Activated CD8-positive, alpha-beta memory T cell treated with anti-CD3 and anti-CD28 coated beads, Interleukin-2, amount 50 U/mL, for 48 hours (primary cell): ENCODE measurements around the gene MGST3.
"Not testable (repeated sequence)": the region's sequence is repeated elsewhere in the genome, so short reads cannot be mapped to it uniquely, and the experiment has no call there.

ENCODE experiments used
- DNase-seq: peaks from one replicate; pipeline ENCODE4 v3.0.0-alpha.2; 2020

Gene MGST3

DNA sequence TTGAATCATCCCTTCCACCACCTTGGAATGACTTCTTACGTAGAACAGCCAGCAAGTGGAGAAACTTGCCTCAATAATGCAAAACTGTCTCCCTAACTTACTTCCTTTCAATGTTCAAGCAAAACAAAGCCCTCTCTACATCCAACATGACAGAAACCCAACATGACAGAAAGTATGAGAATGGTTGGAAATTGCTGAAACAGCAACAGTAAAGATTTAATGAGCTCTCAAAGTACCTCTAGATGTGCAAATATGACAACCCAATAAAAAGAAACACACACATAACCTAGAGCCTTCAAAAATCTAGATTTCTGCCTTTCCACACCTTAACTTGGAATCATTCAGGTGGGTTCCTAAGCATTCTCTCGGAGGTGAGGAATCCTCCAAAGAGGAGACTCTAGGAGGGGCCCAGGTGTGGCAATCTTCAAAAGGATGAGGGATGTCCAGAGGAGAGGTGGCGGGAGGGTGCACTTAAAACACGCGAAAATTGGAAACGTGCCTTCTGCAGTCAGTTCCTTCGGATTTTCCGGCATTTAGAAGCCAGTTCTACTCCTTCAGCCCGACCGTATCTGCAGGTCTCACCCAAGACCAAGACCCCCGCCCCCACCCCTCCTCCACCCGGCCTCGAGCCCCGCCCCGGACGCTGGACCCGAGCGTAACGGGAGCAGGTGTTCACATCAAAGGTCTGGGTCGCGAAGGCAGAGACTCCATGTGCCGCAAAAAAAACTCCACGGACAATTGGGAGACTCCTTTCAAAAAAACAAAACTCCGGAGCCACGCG lies 996 bp upstream of the MGST3 start:
- no peak for DNase-seq

DNA sequence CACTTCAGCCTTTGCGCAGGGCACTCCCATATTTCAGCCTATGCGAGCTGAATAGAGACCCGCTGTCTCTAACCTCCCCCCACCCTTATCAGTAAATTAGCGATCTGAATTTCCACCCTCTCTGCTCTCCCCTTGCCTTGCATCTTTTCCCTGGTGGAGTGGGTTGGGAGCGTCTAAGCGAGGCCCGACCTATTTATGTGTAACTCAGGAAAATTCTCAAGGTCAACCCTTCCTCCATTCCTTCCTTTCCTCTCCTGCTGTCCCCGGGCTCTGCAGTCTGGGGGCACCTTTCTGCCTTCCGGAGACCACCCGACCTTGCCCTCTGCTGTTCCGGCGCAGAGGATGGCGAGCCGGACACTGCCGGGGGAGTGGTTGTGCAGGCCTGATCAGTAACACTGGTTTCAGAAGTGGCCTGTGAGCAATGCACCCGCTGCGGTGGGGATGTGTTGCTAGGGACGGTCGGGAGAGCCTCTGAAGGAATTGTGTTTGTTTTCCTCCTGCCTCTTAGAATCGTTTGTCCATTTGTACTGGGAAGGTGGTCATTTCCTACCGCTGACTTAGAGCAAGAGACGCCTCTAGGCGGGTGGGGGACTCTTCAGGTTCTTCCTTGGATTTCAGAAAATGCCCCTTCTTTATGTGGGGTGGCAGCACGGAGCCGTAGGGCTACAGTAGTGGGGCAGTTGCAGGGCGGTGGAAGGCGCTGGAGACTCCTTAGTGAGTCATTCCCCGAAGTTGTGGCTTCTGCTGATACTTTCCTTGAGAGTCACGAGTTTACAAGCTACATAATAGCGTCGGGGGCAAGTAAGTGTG lies 513 bp downstream of the MGST3 start:
- peak; percentile 71 for DNase-seq

DNA sequence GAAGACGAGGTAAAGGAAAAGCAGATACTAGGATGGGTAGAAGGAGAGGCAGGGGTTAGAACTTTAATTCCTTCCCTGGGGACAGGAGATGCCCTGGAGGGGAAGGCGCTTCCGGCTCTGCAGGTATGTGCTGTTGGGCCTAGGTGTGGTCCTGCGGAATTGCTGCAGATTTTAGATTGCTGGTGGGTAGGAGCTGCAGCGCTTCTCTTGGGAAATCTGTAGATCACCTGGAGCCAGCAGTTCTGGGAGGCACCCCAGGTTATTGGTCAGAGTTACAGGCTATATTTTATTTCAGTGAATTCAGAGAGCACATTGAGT lies 1.1 kb downstream of the MGST3 start:
- DNase-seq, result no peak

DNA sequence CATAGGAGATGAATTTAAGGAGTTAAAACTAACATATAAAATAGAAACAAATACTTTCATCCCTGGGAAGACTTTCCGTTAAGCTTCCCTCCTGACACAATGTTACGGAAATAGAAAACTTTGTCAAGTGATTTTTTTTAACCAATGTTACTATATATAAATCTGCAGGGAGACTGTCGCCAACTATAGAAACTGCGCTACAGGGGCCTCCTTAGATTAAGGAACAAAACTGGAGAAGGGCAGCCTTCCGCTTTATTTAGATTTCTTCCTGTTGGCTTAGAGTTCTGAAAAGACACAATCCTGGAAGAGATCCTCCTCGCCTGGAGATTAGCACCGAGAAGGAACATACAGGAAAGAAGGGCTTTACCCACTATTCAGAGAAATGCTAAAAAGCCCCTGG lies 1.5 kb downstream of the MGST3 start:
- no peak for DNase-seq

DNA sequence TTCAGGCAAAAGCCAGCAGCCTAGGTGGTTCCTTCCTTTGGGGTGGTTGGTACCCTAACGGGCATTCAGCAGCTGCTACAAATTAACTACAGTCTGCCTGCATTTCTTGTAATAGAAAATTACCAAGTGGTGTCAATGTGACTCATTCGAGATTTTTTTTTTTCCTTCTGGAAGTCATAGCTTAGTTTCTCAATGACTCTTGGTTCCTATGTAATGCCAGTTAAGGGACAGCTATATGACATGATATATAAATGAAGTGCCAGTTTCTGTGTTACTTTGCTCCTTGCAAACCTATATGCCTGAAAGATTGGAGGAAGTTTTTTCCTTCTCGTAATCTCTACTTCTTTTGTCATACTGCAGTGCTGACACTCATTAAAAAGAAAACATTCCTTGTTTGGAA lies 2.6 kb downstream of the MGST3 start:
- no peak for DNase-seq

DNA sequence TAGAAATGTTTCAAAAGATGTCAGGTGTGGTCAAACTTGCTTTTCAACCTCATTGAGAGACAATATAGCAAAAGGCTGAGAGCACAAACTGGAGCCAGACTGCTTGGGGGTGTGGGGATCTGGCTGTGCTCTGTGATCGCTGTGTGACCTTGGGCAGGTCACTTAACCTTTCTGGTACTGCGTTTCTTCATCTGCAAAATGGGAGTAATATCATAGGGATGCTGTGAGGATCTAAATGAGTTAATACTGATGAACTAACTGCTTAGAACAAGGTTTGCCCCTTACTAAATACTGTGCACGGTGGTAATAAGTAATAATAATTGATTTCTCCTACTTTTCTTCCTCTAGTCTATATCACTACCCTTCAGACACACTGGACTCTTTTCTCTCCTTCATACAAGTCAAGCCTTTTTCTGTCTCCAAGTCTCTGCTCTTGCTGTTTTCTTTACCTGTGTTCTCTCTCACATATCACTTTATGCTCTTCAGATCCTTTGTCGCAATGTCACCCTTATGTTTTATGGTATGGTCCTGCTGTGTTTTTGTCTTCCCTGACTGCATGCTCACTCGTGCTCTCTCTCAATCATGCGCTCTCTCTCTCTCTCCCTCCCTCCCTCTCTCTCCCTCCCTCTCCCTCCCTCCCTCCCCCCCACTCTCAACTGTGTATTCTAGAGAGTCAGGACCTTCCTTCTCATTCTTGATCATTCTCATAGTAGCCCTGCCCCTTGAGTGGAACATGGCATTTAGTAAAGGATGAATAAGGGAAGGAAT lies 3.3 kb downstream of the MGST3 start:
- DNase-seq, result no peak

DNA sequence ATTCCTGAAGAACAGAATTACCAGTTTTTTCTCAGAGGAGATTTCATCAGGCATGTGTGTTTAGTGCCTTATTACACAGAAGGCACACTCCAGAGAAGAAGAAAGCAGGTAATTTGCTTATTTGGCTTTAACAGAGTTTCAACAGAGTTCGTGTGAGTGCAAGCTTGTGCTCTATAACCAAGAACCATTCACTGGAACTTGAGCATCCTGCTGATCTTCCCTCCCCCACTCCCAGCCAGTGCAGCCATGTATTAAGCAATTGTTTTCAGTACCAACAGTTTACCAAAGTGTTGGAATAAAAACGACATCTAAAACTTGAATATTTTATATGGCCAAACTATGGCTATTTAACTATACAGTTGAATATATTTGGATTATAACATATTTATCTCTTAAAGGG lies 4.3 kb downstream of the MGST3 start:
- DNase-seq, result no peak

DNA sequence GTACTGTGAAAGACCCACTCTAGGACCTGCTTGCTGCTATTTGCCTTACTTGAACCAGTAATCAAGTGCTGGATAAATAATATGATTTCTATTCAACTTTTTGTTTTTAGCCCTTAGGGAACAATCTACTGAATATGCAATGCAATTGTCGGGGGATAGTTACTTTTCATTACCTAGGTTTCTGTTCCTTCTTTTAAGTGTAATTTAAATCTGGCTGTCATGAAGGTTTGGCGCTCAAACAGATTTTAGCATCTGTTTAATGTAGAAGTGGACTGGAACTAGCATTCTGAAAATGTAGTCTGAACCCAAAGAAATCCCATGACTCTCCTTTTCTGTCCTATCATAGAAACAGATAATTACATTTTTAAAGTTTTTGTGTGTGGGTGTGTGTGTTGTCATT lies 4.8 kb downstream of the MGST3 start:
- no peak for DNase-seq

DNA sequence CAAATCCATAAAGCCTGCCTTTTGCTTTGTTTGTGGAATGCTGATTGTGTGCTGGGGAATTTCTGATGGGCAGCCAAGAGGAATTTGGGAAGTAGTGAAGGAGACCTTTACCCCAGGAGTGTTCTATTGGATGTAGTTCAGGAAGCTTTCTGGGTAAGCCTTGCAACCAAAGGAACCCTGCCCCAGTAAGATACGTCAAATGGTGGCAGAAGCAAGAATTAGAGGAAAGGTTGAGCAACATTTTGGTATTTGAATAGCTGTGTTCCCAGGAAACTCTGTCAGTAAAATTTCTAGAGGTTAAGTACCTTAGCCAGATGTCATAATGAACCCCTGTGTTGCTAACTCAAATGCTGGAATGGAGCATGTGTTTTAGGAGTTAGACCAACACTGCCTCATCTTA lies 6.4 kb downstream of the MGST3 start:
- DNase-seq, result no peak

DNA sequence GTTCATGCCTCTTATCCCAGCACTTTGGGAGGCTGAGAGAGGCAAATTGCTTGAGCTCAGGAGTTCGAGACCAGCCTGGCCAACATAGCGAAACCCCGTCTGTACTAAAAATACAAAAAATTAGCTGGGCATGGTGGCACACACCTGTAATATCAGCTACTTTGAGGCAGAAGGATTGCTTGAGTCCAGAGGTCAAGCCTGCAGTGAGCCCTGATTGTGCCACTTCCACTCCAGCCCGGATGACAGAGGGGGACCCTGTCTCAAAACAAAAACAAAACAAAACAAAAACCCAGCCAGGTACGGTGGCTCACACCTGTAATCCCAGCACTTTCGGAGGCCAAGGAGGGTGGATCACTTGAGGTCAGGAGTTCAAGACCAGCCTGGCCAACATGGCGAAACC lies 7.2 kb downstream of the MGST3 start:
- not testable (repeated sequence) for DNase-seq

DNA sequence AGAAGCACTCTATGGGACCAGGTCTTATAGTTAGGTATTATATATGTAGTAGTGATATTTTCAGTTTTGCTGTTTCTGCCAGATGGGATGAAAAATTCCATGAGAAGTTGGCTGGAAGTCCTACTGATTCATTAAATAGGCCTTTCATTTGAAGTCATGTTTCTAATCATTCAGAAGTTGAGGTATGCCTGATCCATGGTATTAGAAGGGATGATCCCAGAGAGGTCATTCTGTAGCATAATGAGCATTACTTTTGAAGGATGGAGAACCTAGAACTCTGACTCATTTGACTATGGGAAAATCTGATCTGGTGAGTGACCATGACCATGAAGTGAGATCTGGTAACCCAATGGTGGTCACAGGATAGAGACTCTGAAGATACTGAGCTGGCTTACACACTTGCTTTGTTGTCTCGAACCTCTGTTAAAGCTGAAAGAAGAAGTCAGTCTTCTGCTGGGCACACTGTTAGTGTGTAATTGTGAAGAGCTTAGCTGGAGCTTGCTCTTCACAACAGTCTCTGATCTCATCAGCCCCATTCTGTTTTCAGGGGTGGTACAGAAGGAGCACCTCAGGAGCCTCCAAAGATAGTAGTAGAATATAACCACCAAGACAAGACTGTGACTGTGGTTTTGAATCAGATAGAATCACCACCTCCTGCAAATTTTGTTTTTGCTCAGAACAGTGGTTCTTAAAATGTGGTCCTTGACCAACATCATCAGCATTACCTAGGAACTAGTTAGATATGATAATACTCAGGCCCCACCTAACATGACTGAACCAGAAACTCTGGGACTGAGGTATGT lies 9.0 kb downstream of the MGST3 start:
- DNase-seq, result no peak

DNA sequence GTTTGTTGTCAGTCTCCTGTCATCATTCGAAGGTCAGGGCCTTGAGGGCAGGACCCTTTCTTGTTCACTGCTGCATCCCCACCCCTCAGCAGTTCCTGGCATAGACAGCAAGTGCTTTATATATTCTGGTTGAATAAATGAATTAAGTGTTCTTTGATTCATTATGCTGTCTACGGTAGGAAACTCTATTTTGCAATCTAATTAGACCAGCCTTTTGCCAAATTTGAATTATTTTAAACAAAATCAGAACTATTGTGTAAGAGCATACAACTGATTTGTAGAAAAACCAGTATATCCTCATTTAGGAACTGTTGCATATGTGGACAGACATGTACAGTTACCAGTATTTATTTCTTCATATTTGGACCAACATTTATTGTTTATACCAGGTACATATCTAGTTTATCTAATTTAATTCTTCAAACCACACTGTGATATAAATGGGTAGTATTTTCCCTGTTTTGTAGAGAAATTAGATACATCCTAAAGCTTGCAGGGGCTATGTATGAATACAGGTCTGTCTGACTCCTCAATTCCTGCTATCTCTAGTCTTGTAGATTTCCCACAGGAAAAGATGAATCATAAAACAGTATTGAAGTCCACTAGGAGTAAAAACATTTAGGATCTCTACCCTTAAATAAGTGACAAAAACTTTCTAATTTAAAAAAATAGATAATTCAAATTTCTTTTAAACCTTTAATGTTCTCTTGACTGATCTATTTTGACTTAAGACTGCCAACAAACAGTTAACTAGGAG lies 10.4 kb downstream of the MGST3 start:
- DNase-seq, result no peak

DNA sequence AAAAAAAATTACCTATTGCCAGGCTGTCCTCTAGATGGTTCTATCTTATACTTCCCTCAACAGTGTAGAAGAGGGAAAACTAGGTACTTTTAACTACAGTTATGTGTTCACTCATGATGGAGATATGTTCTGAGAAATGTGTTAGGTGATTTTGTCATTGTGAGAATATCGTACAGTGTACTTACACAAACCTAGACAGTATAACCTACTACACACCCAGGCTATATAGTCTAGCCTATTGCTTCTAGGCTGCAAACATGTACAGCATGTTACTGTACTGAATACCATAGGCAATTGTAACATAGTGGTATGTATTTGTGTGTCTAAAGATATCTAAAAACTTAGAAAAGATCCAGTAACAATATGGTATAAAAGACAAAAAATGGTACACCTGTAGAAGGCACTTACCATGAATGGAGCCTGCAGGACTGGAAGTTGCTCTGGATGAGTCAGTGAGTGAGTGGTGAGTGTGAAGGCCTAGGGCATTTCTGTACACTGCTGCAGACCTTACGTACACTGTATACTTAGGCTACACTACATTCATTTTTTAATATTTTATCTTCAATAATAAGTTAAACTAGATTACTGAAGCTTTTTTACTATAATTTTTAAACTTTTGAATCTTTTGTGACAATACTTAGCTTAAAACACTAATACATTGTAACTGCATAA lies 13.2 kb downstream of the MGST3 start:
- no peak for DNase-seq

DNA sequence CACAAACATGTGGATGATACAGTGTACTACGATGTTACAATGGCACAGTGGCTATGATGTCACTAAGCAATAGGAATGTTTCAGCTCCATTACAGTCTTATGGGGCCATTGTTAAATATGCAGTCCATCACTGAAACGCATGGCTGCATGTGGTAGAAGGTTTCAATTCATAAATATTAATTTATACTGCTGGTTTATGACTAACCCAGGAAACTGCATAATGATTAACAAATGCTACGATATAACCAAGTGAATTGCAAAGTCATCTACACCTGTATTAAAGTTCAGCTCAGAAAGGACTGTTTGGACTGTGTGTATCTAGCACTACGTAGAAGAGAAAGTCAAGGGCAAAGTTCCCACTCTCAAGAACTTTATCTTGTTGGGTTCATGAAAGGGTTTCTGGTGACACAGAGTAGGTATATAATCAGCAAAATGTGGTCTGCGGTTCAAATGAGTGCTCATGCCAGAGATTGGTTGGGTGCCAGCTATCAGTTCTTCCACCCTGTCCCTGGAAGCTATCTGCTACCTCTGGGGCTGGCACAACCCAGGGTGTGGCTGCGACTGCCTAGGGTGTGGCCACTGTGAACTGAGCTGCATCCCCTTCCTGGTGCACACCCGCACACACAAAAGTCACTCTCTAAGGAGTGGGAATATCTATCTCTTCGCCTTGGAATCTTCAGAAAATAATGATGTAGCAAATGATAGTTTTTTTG lies 14.8 kb downstream of the MGST3 start:
- no peak for DNase-seq

DNA sequence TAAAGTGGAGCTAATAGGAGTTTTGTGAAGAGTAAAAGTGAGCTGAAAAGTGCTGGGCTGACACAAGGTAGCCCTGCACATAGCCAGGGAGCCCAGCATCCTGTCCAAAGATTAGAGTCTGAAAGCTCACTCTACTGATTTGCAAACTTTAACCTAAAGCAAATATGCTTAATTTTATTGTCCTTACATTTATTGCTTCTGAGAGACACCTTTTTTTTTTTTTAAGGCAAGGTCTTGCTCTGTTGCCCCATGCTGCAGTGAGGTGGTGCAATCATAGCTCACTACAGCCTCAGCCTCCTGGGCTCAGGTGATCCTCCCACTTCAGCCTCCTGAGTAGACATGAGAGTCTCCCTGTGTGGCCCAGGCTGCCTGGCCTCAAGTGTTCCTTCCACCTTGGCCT lies 16.5 kb downstream of the MGST3 start:
- DNase-seq, result no peak

DNA sequence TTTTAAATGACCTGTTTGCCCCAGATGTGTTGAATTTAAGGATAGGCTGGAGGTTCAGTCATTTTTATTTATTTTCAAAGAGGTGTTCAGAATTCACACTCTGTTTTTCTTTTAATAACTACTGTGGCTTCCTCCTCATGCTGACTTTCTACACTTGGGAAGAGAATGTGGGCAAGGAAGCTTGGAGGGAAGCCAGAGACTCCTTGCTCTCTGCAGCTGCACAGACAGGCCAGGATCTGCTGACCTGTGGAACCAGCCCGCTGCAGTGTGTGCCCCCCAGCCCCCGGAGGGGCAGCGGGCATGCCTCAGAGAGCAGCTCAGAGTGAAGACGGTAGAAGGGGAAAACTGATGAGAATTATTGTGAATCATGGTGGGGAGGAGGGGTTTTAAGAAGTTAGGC lies 16.9 kb downstream of the MGST3 start:
- DNase-seq, result no peak

DNA sequence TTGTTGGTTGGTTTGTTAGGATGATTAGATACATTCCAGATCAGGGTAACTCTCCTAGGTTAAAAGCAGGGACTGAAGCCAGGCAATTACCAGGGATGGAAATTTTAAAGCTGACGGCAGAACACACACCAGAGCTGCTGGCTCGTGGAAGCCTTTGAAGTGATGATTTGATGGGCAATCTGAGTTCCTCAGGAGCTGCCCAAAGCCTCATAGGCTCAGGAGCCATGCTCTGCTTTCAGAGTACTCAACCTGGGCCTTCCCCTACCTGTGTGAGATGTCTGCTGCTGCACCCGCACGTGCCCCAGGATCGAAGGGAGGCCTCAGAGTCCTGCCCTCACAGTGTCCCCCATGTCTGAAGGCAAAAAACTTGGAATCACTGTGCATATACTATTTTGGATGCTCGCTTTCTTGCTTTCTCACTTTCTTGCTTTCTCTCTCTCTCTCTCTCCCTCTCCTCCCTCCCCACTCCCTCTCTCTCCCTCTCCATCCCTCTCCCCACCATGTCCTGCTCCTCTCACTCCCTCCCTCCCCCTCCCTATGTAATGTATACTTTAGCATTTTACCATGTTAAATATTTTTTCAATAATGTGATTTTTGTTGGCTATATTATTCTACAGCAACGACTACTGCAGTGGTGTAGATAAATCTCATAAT lies 18.0 kb downstream of the MGST3 start:
- no peak for DNase-seq

DNA sequence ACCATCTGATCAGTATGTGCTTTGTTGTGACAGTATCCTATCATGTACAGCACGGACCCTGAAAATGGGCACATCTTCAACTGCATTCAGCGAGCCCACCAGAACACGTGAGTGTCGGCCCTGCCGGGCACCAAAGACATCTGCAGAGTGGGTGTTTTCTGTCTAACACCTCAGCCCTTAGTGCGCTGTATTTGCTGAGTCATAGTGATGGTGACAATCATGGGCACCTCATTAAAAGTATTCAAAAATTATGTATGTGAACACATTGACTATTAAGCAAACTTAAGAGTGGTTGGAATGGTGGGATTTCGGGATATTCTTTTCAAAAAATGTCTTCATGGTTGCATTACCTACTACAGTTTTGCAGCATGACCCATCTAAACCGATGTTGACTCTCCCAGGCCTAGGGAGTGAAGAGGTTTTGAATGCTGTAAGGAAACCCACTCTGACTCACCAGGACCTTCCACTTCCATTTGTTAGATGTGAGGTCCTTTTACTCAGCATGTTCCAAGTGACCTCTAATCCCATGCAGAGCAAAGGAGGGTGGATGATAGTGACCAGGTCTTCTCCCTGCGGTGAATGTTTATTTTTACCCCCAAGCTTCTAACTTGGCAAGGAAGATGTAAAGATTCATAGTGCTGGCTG lies 20.1 kb downstream of the MGST3 start:
- no peak for DNase-seq

DNA sequence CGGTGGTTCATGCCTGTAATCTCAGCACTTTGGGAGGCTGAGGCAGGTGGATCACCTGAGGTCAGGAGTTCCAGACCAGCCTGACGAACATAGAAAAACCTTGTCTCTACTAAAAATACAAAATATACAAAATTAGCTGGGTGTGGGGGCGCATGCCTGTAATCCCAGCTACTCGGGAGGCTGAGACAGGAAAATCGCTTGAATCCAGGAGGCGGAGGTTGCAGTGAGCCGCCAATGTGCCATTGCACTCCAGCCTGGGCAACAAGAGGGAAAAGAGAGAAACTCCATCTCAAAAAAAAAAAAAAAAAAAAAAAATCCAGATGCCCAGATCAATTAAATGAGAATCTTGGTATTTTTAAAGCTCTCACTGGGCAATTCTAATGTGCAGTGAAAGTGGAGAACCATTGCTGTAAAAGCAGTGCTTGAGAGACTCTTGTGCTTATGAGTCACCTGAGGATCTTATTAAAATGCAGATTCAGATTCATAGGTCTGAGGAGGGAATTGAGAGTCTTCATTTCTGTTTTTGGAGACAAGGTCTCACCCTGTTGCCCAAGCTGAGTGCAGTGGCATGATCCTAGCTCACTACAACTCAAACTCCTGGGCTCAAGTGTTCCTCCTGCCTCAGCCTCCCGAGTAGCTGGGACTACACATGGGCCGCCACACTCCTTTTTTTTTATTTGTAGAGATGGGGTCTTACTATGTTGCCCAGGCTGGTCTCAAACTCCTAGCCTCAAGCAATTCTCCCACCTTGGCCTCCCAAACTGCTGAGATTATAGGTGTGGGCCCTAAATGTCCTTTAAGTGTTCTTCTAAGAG lies 27.9 kb downstream of the MGST3 start:
- DNase-seq, result not testable (repeated sequence)
